Measurements from ENCODE around the gene NUSAP1.
"Not testable (repeated sequence)": the region's sequence is repeated elsewhere in the genome, so short reads cannot be mapped to it uniquely, and the experiment has no call there.

The NUSAP1 gene

DNA sequence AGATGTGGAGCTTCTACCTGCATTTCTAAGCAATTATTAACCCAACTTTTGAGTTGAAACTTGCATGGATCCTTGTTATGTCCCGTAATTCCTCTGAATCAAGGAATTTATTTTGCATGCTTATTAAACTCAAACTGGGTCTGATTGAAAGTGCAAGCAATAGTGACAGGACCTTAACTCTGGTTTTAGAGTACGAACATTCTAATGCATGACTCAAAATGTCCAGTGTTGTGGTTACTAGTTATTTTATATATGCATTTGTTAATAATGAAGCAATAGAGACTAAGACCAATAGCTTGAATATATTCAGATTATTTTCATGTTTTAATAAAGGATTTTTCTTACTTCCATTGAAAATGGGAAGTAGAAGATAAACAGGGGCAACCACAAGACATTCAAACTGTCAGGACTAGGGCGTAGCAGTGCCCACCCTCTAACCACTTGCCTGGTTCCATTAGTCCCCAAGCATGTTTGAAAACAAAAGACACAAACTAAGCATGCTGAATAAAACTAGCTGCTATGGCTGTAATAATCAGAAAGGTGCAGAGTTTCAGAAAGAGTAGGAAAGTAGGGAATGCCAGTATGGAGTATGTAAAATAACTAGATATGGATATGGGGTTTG, 28.4 kb upstream of the NUSAP1 start:
- no peak for TF ChIP-seq GLIS3 (CRISPR knock-in tag; IDR thresholded peaks at IDR 0.05)
- no peak for TF ChIP-seq ZNF70 (CRISPR knock-in tag; IDR thresholded peaks at IDR 0.05)
- TF ChIP-seq, protein P1, sequence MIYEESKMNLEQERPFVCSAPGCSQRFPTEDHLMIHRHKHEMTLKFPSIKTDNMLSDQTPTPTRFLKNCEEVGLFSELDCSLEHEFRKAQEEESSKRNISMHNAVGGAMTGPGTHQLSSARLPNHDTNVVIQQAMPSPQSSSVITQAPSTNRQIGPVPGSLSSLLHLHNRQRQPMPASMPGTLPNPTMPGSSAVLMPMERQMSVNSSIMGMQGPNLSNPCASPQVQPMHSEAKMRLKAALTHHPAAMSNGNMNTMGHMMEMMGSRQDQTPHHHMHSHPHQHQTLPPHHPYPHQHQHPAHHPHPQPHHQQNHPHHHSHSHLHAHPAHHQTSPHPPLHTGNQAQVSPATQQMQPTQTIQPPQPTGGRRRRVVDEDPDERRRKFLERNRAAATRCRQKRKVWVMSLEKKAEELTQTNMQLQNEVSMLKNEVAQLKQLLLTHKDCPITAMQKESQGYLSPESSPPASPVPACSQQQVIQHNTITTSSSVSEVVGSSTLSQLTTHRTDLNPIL (CRISPR knock-in tag; IDR thresholded peaks at IDR 0.05; ENCODE audit: low read depth): no peak
- TF ChIP-seq, protein P2, sequence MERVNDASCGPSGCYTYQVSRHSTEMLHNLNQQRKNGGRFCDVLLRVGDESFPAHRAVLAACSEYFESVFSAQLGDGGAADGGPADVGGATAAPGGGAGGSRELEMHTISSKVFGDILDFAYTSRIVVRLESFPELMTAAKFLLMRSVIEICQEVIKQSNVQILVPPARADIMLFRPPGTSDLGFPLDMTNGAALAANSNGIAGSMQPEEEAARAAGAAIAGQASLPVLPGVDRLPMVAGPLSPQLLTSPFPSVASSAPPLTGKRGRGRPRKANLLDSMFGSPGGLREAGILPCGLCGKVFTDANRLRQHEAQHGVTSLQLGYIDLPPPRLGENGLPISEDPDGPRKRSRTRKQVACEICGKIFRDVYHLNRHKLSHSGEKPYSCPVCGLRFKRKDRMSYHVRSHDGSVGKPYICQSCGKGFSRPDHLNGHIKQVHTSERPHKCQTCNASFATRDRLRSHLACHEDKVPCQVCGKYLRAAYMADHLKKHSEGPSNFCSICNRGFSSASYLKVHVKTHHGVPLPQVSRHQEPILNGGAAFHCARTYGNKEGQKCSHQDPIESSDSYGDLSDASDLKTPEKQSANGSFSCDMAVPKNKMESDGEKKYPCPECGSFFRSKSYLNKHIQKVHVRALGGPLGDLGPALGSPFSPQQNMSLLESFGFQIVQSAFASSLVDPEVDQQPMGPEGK (CRISPR knock-in tag; IDR thresholded peaks at IDR 0.05; ENCODE audit: borderline replicate concordance): no peak
- no peak for TF ChIP-seq ZNF565 (CRISPR knock-in tag; conservative IDR thresholded peaks at IDR 0.05; ENCODE audit: low read depth)
- TF ChIP-seq ARNTL (CRISPR knock-in tag; IDR thresholded peaks at IDR 0.05; ENCODE audit: borderline replicate concordance, low read depth): no peak
- no peak for TF ChIP-seq ZC3H10 (CRISPR knock-in tag; IDR thresholded peaks at IDR 0.05)
- no peak for TF ChIP-seq RARB (CRISPR knock-in tag; IDR thresholded peaks at IDR 0.05)
- no peak for TF ChIP-seq PPARA (CRISPR knock-in tag; IDR thresholded peaks at IDR 0.05; ENCODE audit: borderline replicate concordance)
- TF ChIP-seq ZNF8 (CRISPR knock-in tag; IDR thresholded peaks at IDR 0.05): no peak
- TF ChIP-seq, protein P3, sequence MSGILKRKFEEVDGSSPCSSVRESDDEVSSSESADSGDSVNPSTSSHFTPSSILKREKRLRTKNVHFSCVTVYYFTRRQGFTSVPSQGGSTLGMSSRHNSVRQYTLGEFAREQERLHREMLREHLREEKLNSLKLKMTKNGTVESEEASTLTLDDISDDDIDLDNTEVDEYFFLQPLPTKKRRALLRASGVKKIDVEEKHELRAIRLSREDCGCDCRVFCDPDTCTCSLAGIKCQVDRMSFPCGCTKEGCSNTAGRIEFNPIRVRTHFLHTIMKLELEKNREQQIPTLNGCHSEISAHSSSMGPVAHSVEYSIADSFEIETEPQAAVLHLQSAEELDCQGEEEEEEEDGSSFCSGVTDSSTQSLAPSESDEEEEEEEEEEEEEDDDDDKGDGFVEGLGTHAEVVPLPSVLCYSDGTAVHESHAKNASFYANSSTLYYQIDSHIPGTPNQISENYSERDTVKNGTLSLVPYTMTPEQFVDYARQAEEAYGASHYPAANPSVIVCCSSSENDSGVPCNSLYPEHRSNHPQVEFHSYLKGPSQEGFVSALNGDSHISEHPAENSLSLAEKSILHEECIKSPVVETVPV (CRISPR knock-in tag; IDR thresholded peaks at IDR 0.05): no peak
- no peak for TF ChIP-seq OSR1 (CRISPR knock-in tag; IDR thresholded peaks at IDR 0.05)
- TF ChIP-seq ZFP3 (CRISPR knock-in tag; IDR thresholded peaks at IDR 0.05): no peak
- TF ChIP-seq TSHZ2 (CRISPR knock-in tag; IDR thresholded peaks at IDR 0.05): no peak
- no peak for TF ChIP-seq ISL1 (CRISPR knock-in tag; IDR thresholded peaks at IDR 0.05)
- TF ChIP-seq ESRRG (CRISPR knock-in tag; IDR thresholded peaks at IDR 0.05): no peak
- TF ChIP-seq, protein P4, sequence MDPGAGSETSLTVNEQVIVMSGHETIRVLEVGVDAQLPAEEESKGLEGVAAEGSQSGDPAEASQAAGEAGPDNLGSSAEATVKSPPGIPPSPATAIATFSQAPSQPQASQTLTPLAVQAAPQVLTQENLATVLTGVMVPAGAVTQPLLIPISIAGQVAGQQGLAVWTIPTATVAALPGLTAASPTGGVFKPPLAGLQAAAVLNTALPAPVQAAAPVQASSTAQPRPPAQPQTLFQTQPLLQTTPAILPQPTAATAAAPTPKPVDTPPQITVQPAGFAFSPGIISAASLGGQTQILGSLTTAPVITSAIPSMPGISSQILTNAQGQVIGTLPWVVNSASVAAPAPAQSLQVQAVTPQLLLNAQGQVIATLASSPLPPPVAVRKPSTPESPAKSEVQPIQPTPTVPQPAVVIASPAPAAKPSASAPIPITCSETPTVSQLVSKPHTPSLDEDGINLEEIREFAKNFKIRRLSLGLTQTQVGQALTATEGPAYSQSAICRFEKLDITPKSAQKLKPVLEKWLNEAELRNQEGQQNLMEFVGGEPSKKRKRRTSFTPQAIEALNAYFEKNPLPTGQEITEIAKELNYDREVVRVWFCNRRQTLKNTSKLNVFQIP (CRISPR knock-in tag; IDR thresholded peaks at IDR 0.05; ENCODE audit: borderline replicate concordance, low read depth): no peak
- TF ChIP-seq TCF4 (CRISPR knock-in tag; IDR thresholded peaks at IDR 0.05; ENCODE audit: borderline replicate concordance): no peak
- no peak for TF ChIP-seq SNAI2 (CRISPR knock-in tag; IDR thresholded peaks at IDR 0.05)
- no peak for ATAC-seq

- TF ChIP-seq ZC3H10 (CRISPR knock-in tag; IDR thresholded peaks at IDR 0.05): no peak
- TF ChIP-seq ARNTL (CRISPR knock-in tag; IDR thresholded peaks at IDR 0.05; ENCODE audit: borderline replicate concordance, low read depth): no peak
- TF ChIP-seq ISL1 (CRISPR knock-in tag; IDR thresholded peaks at IDR 0.05): no peak
- TF ChIP-seq RARB (CRISPR knock-in tag; IDR thresholded peaks at IDR 0.05): no peak
- ATAC-seq: no peak
Measured at GRCh38 chr15:41307679-41308078, 25.0 kb upstream of the NUSAP1 start.

DNA sequence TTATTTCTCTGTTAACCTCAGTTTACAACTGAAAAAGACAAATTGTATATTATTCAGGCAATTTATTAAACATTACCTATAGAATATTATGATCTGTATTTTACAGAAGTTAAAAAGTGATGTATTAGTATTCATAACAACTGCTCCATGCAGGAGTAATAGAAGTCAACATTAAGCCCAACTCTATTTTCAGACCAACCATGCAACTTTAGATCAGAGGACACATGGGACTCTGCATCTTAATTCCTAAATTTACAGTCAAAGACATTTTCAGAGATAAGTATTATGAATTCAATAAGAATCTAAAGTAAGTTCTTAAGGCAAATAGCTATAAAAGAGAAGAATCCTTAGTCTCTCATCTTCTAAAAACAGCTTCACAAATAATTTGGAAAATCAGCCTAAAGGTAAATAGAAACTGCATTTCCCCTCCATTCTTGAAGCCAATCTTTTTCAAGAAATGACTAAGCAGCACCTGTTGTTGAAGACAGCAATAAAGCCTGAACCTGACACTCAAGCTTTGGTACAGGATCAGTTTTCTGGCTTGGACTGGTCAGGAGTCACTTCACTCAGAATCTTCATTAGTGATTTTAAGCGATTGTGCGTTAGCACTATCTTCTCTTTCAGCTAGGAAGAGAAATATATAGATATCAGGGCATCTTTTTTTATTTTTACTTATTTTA, 23.3 kb upstream of the NUSAP1 start:
- no peak for ATAC-seq
- TF ChIP-seq RARB (CRISPR knock-in tag; IDR thresholded peaks at IDR 0.05) (no peak), PPARA (CRISPR knock-in tag; IDR thresholded peaks at IDR 0.05; ENCODE audit: borderline replicate concordance) (no peak), BACH2 (CRISPR knock-in tag; IDR thresholded peaks at IDR 0.05; ENCODE audit: borderline replicate concordance) (no peak), OSR1 (CRISPR knock-in tag; IDR thresholded peaks at IDR 0.05) (no peak), ZNF565 (CRISPR knock-in tag; conservative IDR thresholded peaks at IDR 0.05; ENCODE audit: low read depth) (no peak), ZC3H10 (CRISPR knock-in tag; IDR thresholded peaks at IDR 0.05) (no peak), CSDC2 (CRISPR knock-in tag; IDR thresholded peaks at IDR 0.05) (no peak), GLIS3 (CRISPR knock-in tag; IDR thresholded peaks at IDR 0.05) (no peak)
- TF ChIP-seq, protein P3 (CRISPR knock-in tag; IDR thresholded peaks at IDR 0.05): no peak
- TF ChIP-seq, protein P4 (CRISPR knock-in tag; IDR thresholded peaks at IDR 0.05; ENCODE audit: borderline replicate concordance, low read depth): no peak

DNA sequence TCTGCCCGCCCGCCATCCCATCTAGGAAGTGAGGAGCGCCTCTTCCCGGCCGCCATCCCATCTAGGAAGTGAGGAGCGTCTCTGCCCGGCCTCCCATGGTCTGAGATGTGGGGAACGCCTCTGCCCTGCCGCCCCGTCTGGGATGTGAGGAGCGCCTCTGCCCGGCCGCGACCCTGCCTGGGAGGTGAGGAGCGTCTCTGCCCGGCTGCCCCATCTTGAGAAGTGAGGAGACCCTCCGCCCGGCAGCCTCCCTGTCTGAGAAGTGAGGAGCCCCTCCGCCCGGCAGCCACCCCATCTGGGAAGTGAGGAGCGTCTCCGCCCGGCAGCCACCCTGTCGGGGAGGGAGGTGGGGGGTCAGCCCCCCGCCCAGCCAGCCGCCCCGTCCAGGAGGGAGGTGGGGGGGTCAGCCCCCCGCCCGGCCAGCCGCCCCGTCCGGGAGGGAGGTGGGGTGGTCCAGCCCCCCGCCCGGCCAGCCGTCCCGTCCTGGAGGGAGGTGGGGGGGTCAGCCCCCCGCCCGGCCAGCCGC, 11.8 kb upstream of the NUSAP1 start:
- not testable (repeated sequence) for ATAC-seq

All from SK-N-SH treated with all-trans-retinoic acid at 6 μM for 48 hours (cell line).